A673 (cell line): ENCODE results near the gene EMP2.

Experiments used
- EZH2 ChIP-seq: fragments of 200-600 bp; sonication (generic); IDR thresholded peaks from 2 replicates; pipeline ENCODE4 v1.6.1; 2017; ENCODE audit warnings: borderline replicate concordance, low read depth, mild to moderate bottlenecking, mixed read lengths, antibody characterized with exemption, low read length; ENCODE audit not compliant: poor library complexity, severe bottlenecking
- TF ChIP-seq, protein P1 (sequence below): fragments of 300-800, 200-600 bp; sonication (generic); conservative IDR thresholded peaks from 2 replicates; pipeline ENCODE4 v1.5.1; 2017; ENCODE audit warnings: low read depth, mild to moderate bottlenecking, antibody characterized with exemption, low read length, moderate library complexity, mixed read lengths

DNA sequence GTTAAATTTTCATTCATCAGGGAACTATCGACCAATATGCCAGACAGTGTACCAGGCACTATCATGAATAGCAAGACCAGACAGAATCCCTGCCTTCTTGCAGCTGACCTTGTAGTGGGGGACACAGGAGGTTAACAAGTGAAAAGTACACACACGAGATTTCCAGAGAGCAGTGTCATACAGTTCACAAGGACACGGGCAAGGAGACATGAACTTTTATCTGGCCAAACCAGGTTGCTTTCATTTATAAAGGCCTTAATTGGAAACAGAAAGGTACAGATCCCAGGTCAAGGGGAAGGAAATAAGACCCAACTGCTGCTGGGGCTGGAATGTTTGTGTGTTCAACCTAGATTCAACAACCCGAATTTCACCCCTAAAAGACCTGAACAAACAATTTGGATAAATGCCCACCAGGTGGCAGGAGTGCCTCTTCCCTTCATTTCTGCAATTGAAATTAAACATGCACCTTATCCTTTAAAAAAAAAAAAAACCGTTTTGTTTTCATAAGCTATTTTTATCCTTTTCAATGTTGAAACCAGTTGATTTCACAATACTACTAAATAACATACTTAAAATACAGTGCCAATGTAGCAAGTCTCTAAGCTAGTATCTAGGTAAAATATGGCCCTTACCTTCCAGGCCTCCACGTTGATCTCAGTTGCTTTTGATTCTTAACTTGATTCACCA, 65.9 kb downstream of the EMP2 start:
- TF ChIP-seq, protein P1, sequence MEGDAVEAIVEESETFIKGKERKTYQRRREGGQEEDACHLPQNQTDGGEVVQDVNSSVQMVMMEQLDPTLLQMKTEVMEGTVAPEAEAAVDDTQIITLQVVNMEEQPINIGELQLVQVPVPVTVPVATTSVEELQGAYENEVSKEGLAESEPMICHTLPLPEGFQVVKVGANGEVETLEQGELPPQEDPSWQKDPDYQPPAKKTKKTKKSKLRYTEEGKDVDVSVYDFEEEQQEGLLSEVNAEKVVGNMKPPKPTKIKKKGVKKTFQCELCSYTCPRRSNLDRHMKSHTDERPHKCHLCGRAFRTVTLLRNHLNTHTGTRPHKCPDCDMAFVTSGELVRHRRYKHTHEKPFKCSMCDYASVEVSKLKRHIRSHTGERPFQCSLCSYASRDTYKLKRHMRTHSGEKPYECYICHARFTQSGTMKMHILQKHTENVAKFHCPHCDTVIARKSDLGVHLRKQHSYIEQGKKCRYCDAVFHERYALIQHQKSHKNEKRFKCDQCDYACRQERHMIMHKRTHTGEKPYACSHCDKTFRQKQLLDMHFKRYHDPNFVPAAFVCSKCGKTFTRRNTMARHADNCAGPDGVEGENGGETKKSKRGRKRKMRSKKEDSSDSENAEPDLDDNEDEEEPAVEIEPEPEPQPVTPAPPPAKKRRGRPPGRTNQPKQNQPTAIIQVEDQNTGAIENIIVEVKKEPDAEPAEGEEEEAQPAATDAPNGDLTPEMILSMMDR, result peak; percentile 62
- TF ChIP-seq EZH2, result no peak
